CD4-positive, CD25-positive, alpha-beta regulatory T cell (primary cell): ENCODE data around the gene FHAD1. TPM values are rescaled to one million over a fixed set of nuclear protein-coding genes. Genes with fewer than 3 reads are reported as not detected.
"Not testable (repeated sequence)": the region's sequence is repeated elsewhere in the genome, so short reads cannot be mapped to it uniquely, and the experiment has no call there.

Experiments
- ATAC-seq, 2 donors: fragments of 150-1000 bp; cut with Tn5 transposase; one replicate each; pipeline ENCODE4 v1.10.0; 2021; ENCODE audit warnings: low read depth in 2 of 2, moderate number of reproducible peaks in 2 of 2, moderate library complexity in 1 of 2
- DNase-seq, 3 donors: peaks; one replicate each; pipeline versions ENCODE4 v3.0.0 to v3.0.0-alpha.2; 2012 to 2022; ENCODE audit warnings: mixed read lengths in 1 of 3
- H3K27ac ChIP-seq: one replicate; pipeline ENCODE4 v1.7.0; 2013; ENCODE audit warnings: mild to moderate bottlenecking, low read length; ENCODE audit not compliant: insufficient read depth, poor library complexity, severe bottlenecking
- H3K27me3 ChIP-seq: one replicate; pipeline ENCODE4 v1.7.0; 2013; ENCODE audit warnings: low read length; ENCODE audit not compliant: control insufficient read depth, insufficient read depth
- H3K36me3 ChIP-seq: one replicate; pipeline ENCODE4 v1.7.0; 2013; ENCODE audit warnings: mild to moderate bottlenecking, low read length, moderate library complexity; ENCODE audit not compliant: control insufficient read depth, insufficient read depth
- H3K4me1 ChIP-seq: 2 replicates; pipeline ENCODE4 v1.7.0; 2013; ENCODE audit warnings: mild to moderate bottlenecking, low read length; ENCODE audit not compliant: insufficient read depth, control insufficient read depth, poor library complexity, severe bottlenecking
- H3K4me3 ChIP-seq: one replicate; pipeline ENCODE4 v1.7.0; 2013; ENCODE audit warnings: low read depth, mild to moderate bottlenecking, low read length, moderate library complexity
- H3K9me3 ChIP-seq, 2 experiments: 1 replicate in 1 of 2; 2 replicates in 1 of 2; pipeline ENCODE4 v1.7.0; 2013; ENCODE audit warnings: low read length in 2 of 2, mild to moderate bottlenecking in 1 of 2, moderate library complexity in 1 of 2; ENCODE audit not compliant: control insufficient read depth in 2 of 2
- H3K27ac Mint-ChIP-seq, 3 donors: one replicate each; pipeline ENCODE4 v1.8.0; 2020 to 2022; ENCODE audit warnings: mild to moderate bottlenecking in 3 of 3, mixed read lengths in 3 of 3, moderate library complexity in 2 of 3
- H3K27me3 Mint-ChIP-seq: one replicate; pipeline ENCODE4 v1.8.0; 2022; ENCODE audit warnings: mild to moderate bottlenecking, mixed read lengths
- H3K36me3 Mint-ChIP-seq: one replicate; pipeline ENCODE4 v1.8.0; 2020; ENCODE audit warnings: mixed read lengths
- H3K4me1 Mint-ChIP-seq, 4 donors: one replicate each; pipeline ENCODE4 v1.8.0; 2020 to 2022; ENCODE audit warnings: mixed read lengths in 4 of 4, mild to moderate bottlenecking in 1 of 4
- H3K4me3 Mint-ChIP-seq, 4 donors: one replicate each; pipeline ENCODE4 v1.8.0; 2020 to 2022; ENCODE audit warnings: mild to moderate bottlenecking in 4 of 4, mixed read lengths in 4 of 4, moderate library complexity in 3 of 4
- H3K9me3 Mint-ChIP-seq, 7 donors: one replicate each; pipeline ENCODE4 v1.8.0; 2020 to 2022; ENCODE audit warnings: mixed read lengths in 7 of 7, mild to moderate bottlenecking in 3 of 7, moderate library complexity in 2 of 7
- polyA plus RNA-seq, 4 donors: library from polyadenylated mRNA; unstranded; fragments of 300-500 nt; fragmentation: Illumina TruSeq; gene quantifications; one replicate each; pipeline ENCODE4 v1.2.3, GENCODE V29; 2021
- total RNA-seq: library from RNA; stranded (reverse); gene quantifications from one replicate; pipeline ENCODE4 v1.2.3, GENCODE V29; 2022

The FHAD1 gene
- total and polyA plus RNA-seq, 5 donors from 2014 or later, result not detected

DNA sequence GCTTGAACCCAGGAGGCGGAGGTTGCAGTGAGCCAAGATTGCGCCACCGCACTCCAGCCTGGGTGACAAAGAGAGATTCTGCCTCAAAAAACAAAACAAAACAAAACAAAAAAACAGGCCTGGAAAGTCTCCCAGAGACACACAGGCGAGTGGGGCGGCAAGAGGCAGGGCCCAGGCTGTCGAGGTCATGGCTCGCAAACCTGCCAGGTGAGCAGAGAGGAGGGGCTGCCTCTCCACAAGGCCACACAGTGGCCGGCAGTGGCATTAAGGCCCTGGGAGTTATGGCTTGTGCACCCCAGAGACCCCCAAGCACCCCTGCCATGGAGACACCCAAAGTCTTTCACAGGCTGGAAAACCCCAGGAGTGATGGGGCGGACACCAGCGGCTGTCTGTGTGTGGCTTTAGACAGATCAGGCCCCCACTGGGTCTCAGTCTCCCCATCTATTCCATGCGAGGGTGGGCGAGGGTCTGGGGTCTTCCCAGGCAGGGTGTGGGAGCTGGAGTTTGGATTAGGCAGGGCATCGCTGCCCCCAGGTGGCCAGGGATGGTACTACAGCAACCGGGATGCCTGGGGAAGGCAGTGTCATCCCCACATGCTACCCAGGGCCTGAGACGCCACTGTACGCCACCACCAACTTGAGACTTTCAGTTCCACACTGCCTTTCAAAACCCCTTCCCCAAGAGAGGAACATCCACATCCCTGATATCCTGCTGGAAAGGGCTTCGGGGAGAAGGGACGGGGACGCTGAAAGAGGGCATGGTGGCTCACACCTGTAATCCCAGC is 184.0 kb downstream of the FHAD1 start:
- Mint-ChIP-seq H3K36me3 (peaks cover 12% of the 10 kb centered on the region), H3K4me1 (peaks cover 0 to 2% (median 0%) of the 10 kb centered on the region in 4 donors), H3K9me3 (no peaks in the 10 kb centered on the region), H3K4me3 (no peak overlapping the region), H3K27me3 (no peaks in the 10 kb centered on the region), H3K27ac (no peak overlapping the region)
- H3K36me3 ChIP-seq, result peaks cover 6% of the 10 kb centered on the region
- H3K4me3 ChIP-seq, result no peak overlapping the region
- ATAC-seq (peak; percentile 63 to 76), DNase-seq (peak; percentile 56 to 67 (median 58))
- H3K27me3 ChIP-seq, result no peaks in the 10 kb centered on the region
- no peaks in the 10 kb centered on the region for H3K9me3 ChIP-seq
- H3K4me1 ChIP-seq, result no peaks in the 10 kb centered on the region
- no peak overlapping the region for H3K27ac ChIP-seq

GRCh38 chr1:15431571-15431948 is 184.5 kb downstream of the FHAD1 start:
- H3K4me1 Mint-ChIP-seq, result no peaks in the 10 kb centered on the region
- no peaks in the 10 kb centered on the region for H3K9me3 Mint-ChIP-seq
- Histone ChIP-seq H3K36me3 (peaks cover 2% of the 10 kb centered on the region), H3K27me3 (no peaks in the 10 kb centered on the region), H3K9me3 (no peaks in the 10 kb centered on the region), H3K27ac (no peak overlapping the region), H3K4me1 (no peaks in the 10 kb centered on the region), H3K4me3 (no peak overlapping the region)
- no peak for DNase-seq
- peaks cover 6% of the 10 kb centered on the region for H3K36me3 Mint-ChIP-seq
- ATAC-seq, result no peak
- no peaks in the 10 kb centered on the region for H3K27me3 Mint-ChIP-seq
- peak overlapping the region in 1 of 3 donors; percentile 52 for H3K27ac Mint-ChIP-seq
- no peak overlapping the region for H3K4me3 Mint-ChIP-seq

GRCh38 chr1:15432324-15432723 is 185.3 kb downstream of the FHAD1 start:
- H3K36me3 ChIP-seq, result no peaks in the 10 kb centered on the region
- no peak overlapping the region for H3K4me3 ChIP-seq
- H3K9me3 ChIP-seq, result no peaks in the 10 kb centered on the region
- H3K27ac ChIP-seq, result no peak overlapping the region
- Mint-ChIP-seq H3K27ac (no peak overlapping the region), H3K27me3 (no peaks in the 10 kb centered on the region), H3K4me1 (no peaks in the 10 kb centered on the region), H3K4me3 (no peak overlapping the region), H3K9me3 (no peaks in the 10 kb centered on the region), H3K36me3 (peaks cover 5% of the 10 kb centered on the region)
- ATAC-seq (no peak), DNase-seq (no peak)
- no peaks in the 10 kb centered on the region for H3K4me1 ChIP-seq
- no peaks in the 10 kb centered on the region for H3K27me3 ChIP-seq

GRCh38 chr1:15433471-15433870 is 186.4 kb downstream of the FHAD1 start:
- no peak for ATAC-seq
- H3K27me3 Mint-ChIP-seq, result no peaks in the 10 kb centered on the region

GRCh38 chr1:15434739-15435138 is 187.7 kb downstream of the FHAD1 start:
- H3K9me3 Mint-ChIP-seq, H3K27me3 ChIP-seq, H3K36me3 ChIP-seq, H3K27me3 Mint-ChIP-seq, H3K4me1 ChIP-seq, DNase-seq, H3K27ac Mint-ChIP-seq, ATAC-seq, H3K4me3 ChIP-seq, H3K27ac ChIP-seq, H3K4me1 Mint-ChIP-seq, H3K4me3 Mint-ChIP-seq, H3K9me3 ChIP-seq, H3K36me3 Mint-ChIP-seq: not testable (repeated sequence)

More at GRCh38 chr1:15433471-15433870, 186.4 kb downstream of the FHAD1 start:
- Mint-ChIP-seq H3K4me3 (no peak overlapping the region), H3K27ac (no peak overlapping the region), H3K4me1 (no peaks in the 10 kb centered on the region), H3K36me3 (no peaks in the 10 kb centered on the region), H3K9me3 (no peaks in the 10 kb centered on the region)
- Histone ChIP-seq H3K27ac (no peak overlapping the region), H3K27me3 (no peaks in the 10 kb centered on the region), H3K36me3 (no peaks in the 10 kb centered on the region), H3K4me3 (no peak overlapping the region), H3K9me3 (no peaks in the 10 kb centered on the region), H3K4me1 (no peaks in the 10 kb centered on the region)
- no peak for DNase-seq

GRCh38 chr1:15435239-15436077 is 188.4 kb downstream of the FHAD1 start:
- Mint-ChIP-seq H3K27me3 (no peaks in the 10 kb centered on the region), H3K4me1 (no peaks in the 10 kb centered on the region), H3K4me3 (no peak overlapping the region), H3K27ac (no peak overlapping the region), H3K36me3 (no peaks in the 10 kb centered on the region), H3K9me3 (no peaks in the 10 kb centered on the region)
- Histone ChIP-seq H3K9me3 (no peaks in the 10 kb centered on the region), H3K4me3 (no peak overlapping the region), H3K27ac (no peak overlapping the region), H3K36me3 (no peaks in the 10 kb centered on the region), H3K4me1 (no peaks in the 10 kb centered on the region), H3K27me3 (no peaks in the 10 kb centered on the region)
- ATAC-seq (no peak), DNase-seq (no peak)

DNA sequence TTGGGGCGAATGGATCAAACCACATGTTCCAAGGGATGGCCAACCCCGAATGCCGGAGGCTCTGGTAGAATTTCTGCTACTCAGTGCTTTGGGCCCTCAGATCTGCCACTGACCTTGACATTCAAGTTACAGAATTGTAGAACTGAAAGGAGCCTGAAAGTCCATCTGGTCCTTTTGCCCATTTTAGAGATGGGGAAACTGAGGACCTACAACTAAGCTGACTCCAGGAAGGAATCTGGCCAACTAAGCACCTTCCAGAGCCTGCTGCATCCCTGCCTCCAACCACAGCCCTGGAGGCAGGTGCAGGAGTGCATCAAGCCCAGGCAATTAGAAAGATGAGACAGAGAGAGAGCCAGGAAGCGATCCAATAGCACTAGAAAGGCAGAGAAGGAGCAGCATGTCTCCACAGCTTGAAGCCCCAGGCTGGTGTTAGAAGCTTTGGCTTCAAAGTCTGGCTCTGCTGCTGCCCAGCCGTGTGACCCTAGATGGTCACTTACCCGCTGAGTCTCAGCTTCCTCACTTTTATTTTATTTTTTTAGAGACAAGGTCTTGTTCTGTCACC is 189.9 kb downstream of the FHAD1 start:
- Histone ChIP-seq H3K9me3 (no peaks in the 10 kb centered on the region), H3K36me3 (no peaks in the 10 kb centered on the region), H3K4me3 (no peak overlapping the region), H3K4me1 (no peaks in the 10 kb centered on the region), H3K27me3 (no peaks in the 10 kb centered on the region), H3K27ac (no peak overlapping the region)
- Mint-ChIP-seq H3K4me1 (no peaks in the 10 kb centered on the region), H3K27ac (no peak overlapping the region), H3K9me3 (no peaks in the 10 kb centered on the region), H3K27me3 (no peaks in the 10 kb centered on the region), H3K4me3 (no peak overlapping the region), H3K36me3 (no peaks in the 10 kb centered on the region)
- ATAC-seq, result no peak
- DNase-seq, result no peak
